ENCODE measurements around the gene SETD6. TPM values are rescaled to one million over a fixed set of nuclear protein-coding genes. Genes with fewer than 3 reads are reported as not detected.

SETD6 gene
- total and polyA plus RNA-seq, 2 of the 13 experiments (the other 11 are each of a cell fraction or from before 2014, with no cell fraction given): 24.0 to 25.7 TPM

DNA sequence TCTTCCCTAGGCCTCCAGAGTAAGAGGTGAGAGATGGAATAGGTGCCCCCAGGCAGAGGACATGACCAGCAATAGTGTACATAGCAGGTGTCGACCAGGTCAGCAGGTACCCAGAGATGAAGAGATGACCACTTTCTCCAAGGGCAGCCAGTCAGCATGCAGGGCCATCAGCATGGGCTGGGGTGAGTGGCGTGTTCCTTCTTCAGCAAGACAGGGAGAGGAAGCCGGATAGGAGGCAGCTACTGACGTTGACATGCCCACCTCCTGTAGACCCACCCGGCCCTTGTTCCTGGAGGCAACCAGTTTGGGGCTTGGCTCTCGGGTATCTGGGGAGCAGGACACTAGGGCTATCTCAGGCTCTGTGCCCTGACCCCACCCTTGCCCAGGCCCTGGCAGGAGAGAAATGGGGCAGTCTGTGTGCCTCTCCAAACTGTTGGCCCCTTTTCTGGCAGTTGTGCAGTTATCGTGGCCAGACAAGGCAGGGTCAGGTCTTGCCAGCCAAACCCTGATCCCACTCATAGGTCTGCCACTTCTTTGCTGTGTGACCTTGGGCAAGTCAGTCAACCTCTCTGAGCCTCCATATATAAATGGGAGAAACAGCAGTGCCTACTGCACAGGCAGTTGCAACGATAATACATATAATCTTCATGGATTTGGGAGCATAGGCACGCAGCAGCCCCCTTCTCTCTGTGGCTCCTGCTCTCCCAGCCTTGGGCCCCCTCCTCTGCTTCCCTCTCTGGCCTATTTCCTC, 16.8 kb upstream of the SETD6 start:
- H3K36me3 ChIP-seq (replicated peaks in 1 of 2; ENCODE audit: control insufficient read depth in 1 of 2, insufficient read depth in 2 of 2, low read length in 2 of 2): no peaks in the 10 kb centered on the region
- H3K27ac ChIP-seq (ENCODE audit: extremely low read length, insufficient read depth, low read length): no peak overlapping the region
- no peak overlapping the region for H3K4me3 ChIP-seq (replicated peaks in 1 of 3; ENCODE audit: insufficient read depth in 1 of 3, low read depth in 2 of 3, low read length in 3 of 3)
- DNase-seq (ENCODE audit: low spot score) (no peak), ATAC-seq (no peak), FAIRE-seq (no peak)
- no peaks in the 10 kb centered on the region for H3K9me3 ChIP-seq (ENCODE audit: low read length)
- WGBS (ENCODE audit: low lambda C conversion rate): 43% methylated on average over 3 of the region's 9 CpGs
- no TSS peak for BruUV-seq (replicated peaks)
- no peak overlapping the region for H3K9ac ChIP-seq (ENCODE audit: insufficient read depth, low read depth, low read length)
- ChIA-PET POLR2A (no interaction called here), CTCF (ENCODE audit: low intra/inter-chr PET ratio, low total read pairs) (no interaction called here)
- intact Hi-C loops (cut with micrococcal nuclease; ENCODE audit: unreplicated experiment) (loop anchor here (5.0 kb wide), 1 partner anchor 259 kb away; no protein-coding TSS in a partner anchor), in situ Hi-C loops (cut with HindIII; ENCODE audit: extremely low pct_ligation_motif_present, low pct_unique_long_range_greater_than_20kb) (no loop called here)
- H2AFZ ChIP-seq (ENCODE audit: low read length): no peak overlapping the region
- TF ChIP-seq SRSF4 (IDR thresholded peaks at IDR 0.05; ENCODE audit: low read depth, low read length, poor library complexity, severe bottlenecking) (no peak), ZNF569 (CRISPR knock-in tag; IDR thresholded peaks at IDR 0.05; ENCODE audit: borderline replicate concordance) (no peak), DNMT1 (CRISPR knock-in tag; IDR thresholded peaks at IDR 0.05) (no peak), ZNF768 (CRISPR knock-in tag; IDR thresholded peaks at IDR 0.05) (peak; percentile 98)
- H3K4me2 ChIP-seq (ENCODE audit: low read depth, low read length): no peak overlapping the region
- H3K27me3 ChIP-seq (ENCODE audit: control insufficient read depth in 1 of 2, insufficient read depth in 2 of 2, low read length in 2 of 2): peaks cover 0 to 16% of the 10 kb centered on the region in 2 experiments; a peak in 2 of 5 replicates
- peaks cover 41% of the 10 kb centered on the region for H3K4me1 ChIP-seq (ENCODE audit: insufficient read depth, low read length)
- no peaks in the 10 kb centered on the region for H4K20me1 ChIP-seq (ENCODE audit: insufficient read depth, low read length)
- no peaks in the 10 kb centered on the region for H3K79me2 ChIP-seq (ENCODE audit: insufficient read depth, low read length)

DNA sequence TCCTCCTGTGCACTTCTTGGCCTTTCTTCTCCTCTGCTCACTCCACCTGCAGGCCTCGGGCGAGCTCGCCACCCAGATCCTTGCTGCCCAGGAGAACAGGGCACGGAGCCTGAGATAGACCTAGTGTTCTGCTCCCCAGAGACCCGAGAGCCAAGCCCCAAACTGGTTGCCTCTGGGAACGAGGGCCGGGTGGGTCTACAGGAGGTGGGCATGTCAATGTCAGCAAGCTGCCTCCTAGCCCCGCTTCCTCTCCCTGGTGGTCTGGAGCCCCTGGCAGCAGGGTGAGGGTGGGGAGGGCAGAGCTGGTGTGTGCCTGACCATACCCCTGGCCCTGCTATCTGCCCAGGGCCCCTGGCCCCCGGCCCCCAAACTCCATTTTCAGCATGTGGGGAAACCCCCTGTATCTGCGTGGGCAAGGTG, 16.2 kb upstream of the SETD6 start:
- BruUV-seq (replicated peaks): no TSS peak
- Histone ChIP-seq H3K4me2 (ENCODE audit: low read depth, low read length) (no peak overlapping the region), H3K27ac (ENCODE audit: extremely low read length, insufficient read depth, low read length) (no peak overlapping the region), H2AFZ (ENCODE audit: low read length) (no peak overlapping the region), H4K20me1 (ENCODE audit: insufficient read depth, low read length) (no peaks in the 10 kb centered on the region), H3K4me1 (ENCODE audit: insufficient read depth, low read length) (peaks cover 41% of the 10 kb centered on the region), H3K9me3 (ENCODE audit: low read length) (no peaks in the 10 kb centered on the region), H3K4me3 (replicated peaks in 1 of 3; ENCODE audit: insufficient read depth in 1 of 3, low read depth in 2 of 3, low read length in 3 of 3) (no peak overlapping the region), H3K27me3 (ENCODE audit: control insufficient read depth in 1 of 2, insufficient read depth in 2 of 2, low read length in 2 of 2) (peaks cover 0 to 12% of the 10 kb centered on the region in 2 experiments; a peak in 2 of 5 replicates), H3K36me3 (replicated peaks in 1 of 2; ENCODE audit: control insufficient read depth in 1 of 2, insufficient read depth in 2 of 2, low read length in 2 of 2) (no peaks in the 10 kb centered on the region), H3K9ac (ENCODE audit: insufficient read depth, low read depth, low read length) (no peak overlapping the region), H3K79me2 (ENCODE audit: insufficient read depth, low read length) (no peaks in the 10 kb centered on the region)
- POLR2A ChIA-PET: no interaction called here
- CTCF ChIA-PET (ENCODE audit: low intra/inter-chr PET ratio, low total read pairs): no interaction called here
- in situ Hi-C loops (cut with HindIII; ENCODE audit: extremely low pct_ligation_motif_present, low pct_unique_long_range_greater_than_20kb) (no loop called here), intact Hi-C loops (cut with micrococcal nuclease; ENCODE audit: unreplicated experiment) (loop anchor here (5.0 kb wide), 1 partner anchor 258 kb away; no protein-coding TSS in a partner anchor)
- FAIRE-seq (no peak), DNase-seq (ENCODE audit: low spot score) (no peak), ATAC-seq (no peak)
- WGBS (ENCODE audit: low lambda C conversion rate): 44% methylated on average over 9 of the region's 10 CpGs
- TF ChIP-seq BORCS8-MEF2B (CRISPR knock-in tag; IDR thresholded peaks at IDR 0.05) (no peak), ARID3A (IDR thresholded peaks at IDR 0.05; ENCODE audit: low read depth, low read length) (no peak), SP5 (CRISPR knock-in tag; IDR thresholded peaks at IDR 0.05; ENCODE audit: borderline replicate concordance, low read depth) (no peak), NCOA1 (CRISPR knock-in tag; IDR thresholded peaks at IDR 0.05) (no peak), MXD4 (CRISPR knock-in tag; IDR thresholded peaks at IDR 0.05) (no peak), MEIS1 (CRISPR knock-in tag; IDR thresholded peaks at IDR 0.05; ENCODE audit: borderline replicate concordance) (no peak), ZNF607 (CRISPR knock-in tag; IDR thresholded peaks at IDR 0.05; ENCODE audit: borderline replicate concordance) (no peak)
- TF ChIP-seq, protein P1, sequence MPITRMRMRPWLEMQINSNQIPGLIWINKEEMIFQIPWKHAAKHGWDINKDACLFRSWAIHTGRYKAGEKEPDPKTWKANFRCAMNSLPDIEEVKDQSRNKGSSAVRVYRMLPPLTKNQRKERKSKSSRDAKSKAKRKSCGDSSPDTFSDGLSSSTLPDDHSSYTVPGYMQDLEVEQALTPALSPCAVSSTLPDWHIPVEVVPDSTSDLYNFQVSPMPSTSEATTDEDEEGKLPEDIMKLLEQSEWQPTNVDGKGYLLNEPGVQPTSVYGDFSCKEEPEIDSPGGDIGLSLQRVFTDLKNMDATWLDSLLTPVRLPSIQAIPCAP (CRISPR knock-in tag; IDR thresholded peaks at IDR 0.05; ENCODE audit: low read depth): no peak

Data from HepG2 (cell line).